ENCODE measurements around the gene ROR1. TPM values are rescaled to one million over a fixed set of nuclear protein-coding genes. Genes with fewer than 3 reads are reported as not detected.

Gene ROR1
- total RNA-seq, 4 donors from 2014 or later = 5.1 to 7.3 (median 6.5) TPM

- H3K9me3 ChIP-seq = no peaks in the 10 kb centered on the region
- no peak overlapping the region for H3K4me3 ChIP-seq
- H3K27ac ChIP-seq (replicated peaks in 1 of 4) = no peak overlapping the region
- TF ChIP-seq POLR2AphosphoS5 (IDR thresholded peaks at IDR 0.05) = no peak
- peak in 1 of 3 experiments; percentile 22 for TF ChIP-seq CTCF (IDR thresholded peaks at IDR 0.05)
- no peak for DNase-seq (ENCODE audit: extremely low spot score)
- intact Hi-C loops (cut with DNase I) = loop anchor here (10.0 kb wide), 1 partner anchor 140 kb away; the partner anchor contains the start of gene ROR1
- peaks cover 8 to 29% (median 16%) of the 10 kb centered on the region in 4 donors for H3K4me1 ChIP-seq
- H3K36me3 ChIP-seq = no peaks in the 10 kb centered on the region
- 82% methylated on average over 1 of the region's 1 CpG for WGBS
- H3K27me3 ChIP-seq = no peaks in the 10 kb centered on the region
These were observed 141.3 kb downstream of the ROR1 start for GRCh38 chr1:63915121-63915520.

DNA sequence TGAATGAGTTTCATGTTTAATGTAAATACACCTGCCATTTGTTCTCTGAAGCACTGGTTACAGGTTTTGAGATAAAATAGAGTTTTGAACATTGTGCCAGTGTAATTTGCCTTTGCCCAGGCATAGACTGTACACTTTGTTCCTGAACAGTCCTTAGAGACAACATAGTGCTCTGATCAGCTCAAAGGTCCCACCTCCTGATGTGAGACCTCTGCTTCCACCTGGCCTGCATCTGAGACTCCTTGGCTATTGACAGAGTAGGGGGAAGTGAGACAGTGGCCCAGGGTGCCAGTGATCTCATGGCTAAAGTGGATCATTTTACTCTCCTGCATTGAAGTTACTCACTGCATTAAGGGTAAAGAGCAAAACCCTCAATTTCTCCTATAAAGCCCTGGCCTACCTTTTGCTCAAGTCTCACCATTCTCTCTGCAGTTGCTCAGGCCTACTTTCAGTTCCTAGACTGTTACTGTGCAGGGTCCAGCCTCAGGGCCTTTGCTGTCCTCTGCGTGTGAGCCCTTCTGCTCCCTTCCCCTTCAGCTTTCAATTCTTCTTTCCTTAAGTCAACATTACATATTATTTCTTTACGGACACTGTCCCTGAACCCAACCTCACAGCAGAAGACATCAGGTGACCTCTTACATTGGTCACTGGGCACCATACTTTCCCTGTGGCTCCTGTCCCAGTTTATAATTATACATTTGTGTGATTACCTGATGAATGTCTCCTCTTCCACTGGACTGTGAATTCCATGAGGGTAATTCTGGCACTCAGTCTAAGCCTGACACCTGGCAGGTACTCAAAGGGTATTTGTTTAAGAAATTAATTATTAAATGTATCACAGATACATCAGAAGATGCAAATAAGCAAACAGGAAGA is 142.9 kb downstream of the ROR1 start:
- no peaks in the 10 kb centered on the region for H3K36me3 ChIP-seq
- no peaks in the 10 kb centered on the region for H3K9me3 ChIP-seq
- intact Hi-C loops (cut with DNase I) = loop anchor here (10.0 kb wide), 1 partner anchor 142 kb away; the partner anchor contains the start of gene ROR1
- H3K27ac ChIP-seq (replicated peaks in 1 of 4) = no peak overlapping the region
- no peak for DNase-seq (ENCODE audit: extremely low spot score)
- WGBS = 95% methylated on average over 2 of the region's 2 CpGs
- H3K4me3 ChIP-seq = no peak overlapping the region
- no peaks in the 10 kb centered on the region for H3K27me3 ChIP-seq
- H3K4me1 ChIP-seq = peaks cover 16 to 32% (median 24%) of the 10 kb centered on the region in 4 donors
- TF ChIP-seq POLR2A (IDR thresholded peaks at IDR 0.05; ENCODE audit: low read depth) (no peak), EP300 (IDR thresholded peaks at IDR 0.05) (no peak), POLR2AphosphoS5 (IDR thresholded peaks at IDR 0.05) (no peak), CTCF (IDR thresholded peaks at IDR 0.05) (no peak)

GRCh38 chr1:63917571-63918417 is 144.0 kb downstream of the ROR1 start:
- H3K27ac ChIP-seq (replicated peaks in 1 of 4) = no peak overlapping the region
- intact Hi-C loops (cut with DNase I) = loop anchor here (10.0 kb wide), 1 partner anchor 143 kb away; the partner anchor contains the start of gene ROR1
- no peaks in the 10 kb centered on the region for H3K27me3 ChIP-seq
- no peaks in the 10 kb centered on the region for H3K36me3 ChIP-seq
- DNase-seq (ENCODE audit: extremely low spot score) = no peak
- H3K9me3 ChIP-seq = no peaks in the 10 kb centered on the region
- H3K4me1 ChIP-seq = peaks cover 16 to 28% (median 22%) of the 10 kb centered on the region in 4 donors
- TF ChIP-seq EP300 (IDR thresholded peaks at IDR 0.05) (no peak), POLR2A (IDR thresholded peaks at IDR 0.05; ENCODE audit: low read depth) (no peak), CTCF (IDR thresholded peaks at IDR 0.05) (no peak), POLR2AphosphoS5 (IDR thresholded peaks at IDR 0.05) (no peak)
- 92% methylated on average over 12 of the region's 13 CpGs for WGBS
- no peak overlapping the region for H3K4me3 ChIP-seq

DNA sequence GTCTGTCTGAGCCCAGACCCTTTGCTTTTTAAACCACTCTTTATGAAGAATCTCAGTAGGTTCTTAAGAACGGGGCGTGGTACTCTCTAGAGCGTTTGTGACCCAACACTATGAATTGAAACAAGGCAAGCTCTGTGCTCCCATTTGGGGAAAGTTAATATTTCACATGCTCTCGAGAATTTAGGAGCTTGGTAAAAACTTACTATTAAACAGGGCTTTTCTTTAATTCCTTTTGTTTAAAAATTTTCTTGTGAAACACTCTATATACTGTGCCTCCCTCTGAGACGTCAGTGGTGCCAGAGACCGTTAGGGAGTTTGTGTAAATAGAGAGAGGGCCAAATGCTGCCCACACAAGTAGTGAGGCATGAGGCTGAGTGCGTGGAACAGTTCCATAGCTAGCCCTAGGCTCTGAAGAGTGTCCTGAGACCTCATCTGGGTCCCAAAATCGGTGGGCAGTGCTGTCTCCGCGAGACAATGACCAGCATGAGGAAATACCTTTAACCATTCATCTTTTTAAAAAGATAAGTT is 144.7 kb downstream of the ROR1 start:
- no peaks in the 10 kb centered on the region for H3K27me3 ChIP-seq
- H3K36me3 ChIP-seq = no peaks in the 10 kb centered on the region
- DNase-seq (ENCODE audit: extremely low spot score) = no peak
- WGBS = 82% methylated on average over 10 of the region's 10 CpGs
- peaks cover 13 to 25% (median 20%) of the 10 kb centered on the region in 4 donors for H3K4me1 ChIP-seq
- TF ChIP-seq POLR2AphosphoS5 (IDR thresholded peaks at IDR 0.05) = no peak
- TF ChIP-seq POLR2A (IDR thresholded peaks at IDR 0.05; ENCODE audit: low read depth) = no peak
- TF ChIP-seq CTCF (IDR thresholded peaks at IDR 0.05) = no peak
- no peak for TF ChIP-seq EP300 (IDR thresholded peaks at IDR 0.05)
- H3K4me3 ChIP-seq = no peak overlapping the region
- no peak overlapping the region for H3K27ac ChIP-seq (replicated peaks in 1 of 4)
- H3K9me3 ChIP-seq = no peaks in the 10 kb centered on the region
- intact Hi-C loops (cut with DNase I) = loop anchor here (10.0 kb wide), 1 partner anchor 144 kb away; the partner anchor contains the start of gene ROR1
